Hematopoietic multipotent progenitor cell treated with erythropoietin and hydrocortisone succinate and interleukin-3 and kit ligand, for 8 days (in vitro differentiated cells): ENCODE results near the gene KRTAP5-3.
"Not testable (repeated sequence)": the region's sequence is repeated elsewhere in the genome, so short reads cannot be mapped to it uniquely, and the experiment has no call there.

Experiments used
- DNase-seq: peaks from one replicate; pipeline ENCODE4 v3.0.0-alpha.2; 2015

KRTAP5-3 gene

DNA sequence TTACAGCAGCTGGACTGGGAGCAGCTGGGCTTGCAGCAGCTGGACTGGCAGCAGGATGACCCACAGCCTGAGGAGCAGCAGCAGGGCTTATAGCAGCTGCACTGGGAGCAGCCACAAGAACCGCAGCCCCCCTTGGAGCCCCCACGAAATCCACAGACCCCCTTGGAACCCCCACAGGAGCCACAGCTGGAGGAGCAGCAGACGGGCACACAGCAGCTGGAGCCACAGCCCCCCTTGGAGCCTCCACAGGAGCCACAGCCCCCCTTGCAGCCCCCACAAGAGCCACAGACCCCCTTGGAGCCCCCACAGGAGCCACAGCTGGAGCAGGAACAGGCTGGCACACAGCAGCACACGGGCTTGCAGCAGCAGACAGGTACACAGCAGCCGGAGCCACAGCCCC, 362 bp downstream of the KRTAP5-3 start:
- DNase-seq, result not testable (repeated sequence)

DNA sequence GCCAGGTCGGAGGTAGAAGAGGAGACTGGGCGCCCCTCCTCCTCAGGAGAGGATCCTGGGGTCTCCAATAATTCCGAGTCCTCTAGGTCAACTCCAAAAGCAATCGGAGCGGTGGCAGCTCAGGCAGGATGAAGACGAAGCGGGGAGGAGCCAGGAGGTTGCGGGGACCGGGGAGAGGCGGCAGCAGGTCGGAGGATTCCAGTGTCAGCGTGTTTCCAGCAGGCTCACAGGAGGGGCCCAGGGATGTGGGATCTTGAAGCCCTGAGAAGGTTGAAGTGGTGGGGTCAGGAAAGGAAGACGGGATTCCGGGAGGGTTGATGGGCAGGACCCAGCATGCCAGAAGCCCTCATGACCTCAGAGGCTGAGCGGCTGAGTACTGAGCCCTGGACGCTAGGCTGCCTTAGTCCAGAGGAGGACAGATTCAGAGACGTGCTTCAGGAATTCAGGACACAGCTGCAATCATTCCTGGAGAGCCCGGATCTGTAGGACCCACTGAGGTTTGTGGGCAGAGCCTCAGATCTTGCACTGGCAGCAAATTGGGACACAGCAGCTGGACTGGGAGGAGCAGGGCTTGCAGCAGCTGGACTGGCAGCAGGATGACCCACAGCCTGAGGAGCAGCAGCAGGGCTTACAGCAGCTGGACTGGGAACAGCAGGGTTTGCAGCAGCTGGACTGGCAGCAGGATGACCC, 962 bp downstream of the KRTAP5-3 start:
- not testable (repeated sequence) for DNase-seq

GRCh38 chr11:1605923-1606322, 2.3 kb downstream of the KRTAP5-3 start:
- DNase-seq, result not testable (repeated sequence)

- DNase-seq, result no peak
Observed at GRCh38 chr11:1604711-1605110, 3.6 kb downstream of the KRTAP5-3 start.

DNA sequence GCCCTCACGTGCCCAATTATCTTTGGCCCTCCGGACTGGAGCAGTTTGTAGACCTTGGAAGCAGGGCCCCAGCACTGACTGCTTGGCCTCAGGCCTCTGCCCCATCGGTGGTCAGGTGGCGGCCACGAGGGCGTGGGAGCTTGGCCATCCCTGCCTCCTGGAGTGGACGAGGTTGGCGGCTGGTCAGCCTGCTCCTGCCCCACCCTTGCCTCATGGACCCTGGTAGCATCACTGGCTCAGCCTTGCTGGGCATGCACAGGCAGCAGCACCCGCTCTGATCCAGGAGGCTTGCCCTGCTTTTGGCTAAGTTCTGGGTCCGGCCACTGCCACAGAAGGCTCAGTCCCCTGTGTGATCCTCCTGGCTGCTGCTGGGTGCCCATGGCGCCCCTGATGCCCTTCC, 4.1 kb downstream of the KRTAP5-3 start:
- DNase-seq, result no peak

GRCh38 chr11:1603629-1604028, 4.6 kb downstream of the KRTAP5-3 start:
- DNase-seq, result no peak

DNA sequence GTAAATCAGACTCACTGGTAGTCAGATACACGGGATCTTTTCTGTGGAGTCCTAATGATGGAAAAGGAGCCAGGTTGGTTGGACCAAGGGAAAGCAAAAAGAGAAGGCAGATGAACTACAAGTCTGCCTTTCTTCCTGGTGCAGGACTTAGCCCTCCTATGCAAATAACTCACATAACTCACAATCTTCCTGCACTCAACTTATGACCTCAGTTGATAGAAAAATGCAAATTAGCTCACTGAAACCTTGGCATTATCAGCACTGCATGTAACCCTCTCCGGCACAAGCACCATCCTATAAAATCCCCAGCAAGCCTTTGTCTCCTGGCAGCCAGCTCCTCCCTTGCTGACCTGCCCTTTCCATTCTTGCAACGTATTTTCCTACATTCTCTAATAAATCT, 6.6 kb downstream of the KRTAP5-3 start:
- DNase-seq, result not testable (repeated sequence)

GRCh38 chr11:1600626-1601025, 7.6 kb downstream of the KRTAP5-3 start:
- no peak for DNase-seq

GRCh38 chr11:1598816-1599215, 9.4 kb downstream of the KRTAP5-3 start:
- DNase-seq, result no peak

GRCh38 chr11:1598406-1598805, 9.9 kb downstream of the KRTAP5-3 start:
- not testable (repeated sequence) for DNase-seq

DNA sequence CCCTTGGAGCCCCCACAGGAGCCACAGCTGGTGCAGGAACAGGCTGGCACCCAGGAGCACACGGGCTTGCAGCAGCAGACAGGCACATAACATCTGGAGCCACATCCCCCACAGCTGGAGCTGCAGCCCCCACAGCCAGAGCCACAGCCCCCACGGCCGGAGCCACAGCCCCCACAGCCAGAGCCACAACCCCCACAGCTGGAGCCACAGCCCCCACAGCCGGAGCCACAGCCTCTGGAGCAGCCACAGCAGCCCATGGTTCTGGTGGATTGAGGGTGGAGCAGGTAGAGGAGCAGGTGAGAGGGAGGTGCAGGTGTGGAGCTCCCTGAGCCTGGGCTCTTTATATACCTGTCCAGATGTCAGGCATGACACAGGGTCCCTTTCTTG, 10.3 kb downstream of the KRTAP5-3 start, which contains the start of gene KRTAP5-2:
TSS of gene KRTAP5-2 (minus strand) at position 301 of the 387 bp plus-strand sequence. CDS start at position 257, 44 bp downstream.
- no peak for DNase-seq

DNA sequence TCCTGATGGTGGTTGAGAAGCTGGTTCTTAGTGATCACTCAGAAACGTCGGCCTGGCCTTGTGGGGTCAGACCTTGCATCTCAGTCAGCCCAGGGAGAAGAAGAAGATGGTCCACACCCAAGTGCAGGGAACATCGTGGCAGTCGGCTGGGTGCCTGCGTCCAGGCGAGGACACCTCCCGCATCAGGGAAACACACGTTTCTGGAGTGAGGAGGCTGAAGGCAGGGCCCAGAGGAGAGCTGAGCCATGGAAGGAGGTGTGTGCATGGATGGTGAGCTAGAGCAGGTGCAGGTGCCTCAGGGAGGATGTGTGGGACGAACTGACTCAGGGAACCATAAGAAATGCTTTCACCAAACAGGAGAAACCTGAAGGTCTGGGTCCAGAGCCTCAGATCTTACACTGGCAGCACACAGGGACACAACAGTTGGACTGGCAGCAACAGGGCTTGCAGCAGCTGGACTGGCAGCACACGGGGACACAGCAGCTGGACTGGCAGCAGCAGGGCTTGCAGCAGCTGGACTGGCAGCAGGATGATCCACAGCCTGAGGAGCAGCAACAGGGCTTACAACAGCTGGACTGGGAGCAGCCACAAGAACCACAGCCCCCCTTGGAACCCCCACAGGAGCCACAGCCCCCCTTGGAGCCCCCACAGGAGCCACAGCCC, 10.8 kb downstream of the KRTAP5-3 start:
- no peak for DNase-seq

DNA sequence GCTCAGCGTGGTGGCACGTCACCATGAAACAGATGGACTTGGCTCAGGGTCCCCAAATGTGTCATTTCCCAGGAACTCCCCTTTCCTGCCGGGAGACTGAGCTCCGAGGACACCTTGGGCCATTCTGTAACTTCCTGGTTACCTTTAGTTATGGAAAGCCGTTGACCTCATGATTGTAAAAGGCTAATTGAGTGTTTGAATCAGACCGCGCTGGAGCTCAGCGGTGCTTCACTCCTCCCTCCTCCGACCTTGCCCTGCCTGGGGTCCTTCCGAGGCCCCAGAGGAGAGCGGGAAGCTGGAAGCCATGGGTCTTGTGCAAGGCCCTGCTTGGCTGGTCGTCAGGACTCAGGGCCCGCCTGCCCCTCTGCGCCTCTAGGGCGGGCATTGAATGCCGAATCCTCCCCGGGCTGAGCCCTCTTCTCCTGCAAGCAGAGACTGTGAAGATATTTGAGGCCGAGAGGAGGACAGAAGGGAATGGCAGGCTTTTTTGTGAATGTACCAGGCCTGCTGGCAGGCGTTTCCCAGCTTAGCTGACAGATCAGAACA, 11.6 kb downstream of the KRTAP5-3 start:
- DNase-seq, result not testable (repeated sequence)

GRCh38 chr11:1595994-1596575, 12.2 kb downstream of the KRTAP5-3 start:
- DNase-seq, result not testable (repeated sequence)

DNA sequence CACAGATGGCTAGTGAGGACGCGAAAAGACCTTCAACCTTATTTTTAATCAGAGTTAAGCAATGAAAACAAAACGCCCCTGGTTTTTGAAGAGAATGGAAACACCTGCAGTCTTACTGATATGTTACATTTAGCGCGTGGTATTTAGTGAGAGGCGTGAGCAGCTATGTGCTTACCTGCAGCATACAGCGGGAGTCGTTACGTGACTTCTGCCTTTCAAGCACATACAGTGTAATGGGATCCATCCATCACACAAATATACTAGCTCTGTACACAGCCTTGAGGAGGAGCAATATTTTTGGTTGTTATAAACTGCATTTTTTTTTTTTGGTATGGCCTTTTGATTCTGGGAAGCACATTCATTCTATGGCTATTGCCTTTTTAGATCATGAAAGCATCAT, 15.6 kb downstream of the KRTAP5-3 start:
- DNase-seq, result no peak

DNA sequence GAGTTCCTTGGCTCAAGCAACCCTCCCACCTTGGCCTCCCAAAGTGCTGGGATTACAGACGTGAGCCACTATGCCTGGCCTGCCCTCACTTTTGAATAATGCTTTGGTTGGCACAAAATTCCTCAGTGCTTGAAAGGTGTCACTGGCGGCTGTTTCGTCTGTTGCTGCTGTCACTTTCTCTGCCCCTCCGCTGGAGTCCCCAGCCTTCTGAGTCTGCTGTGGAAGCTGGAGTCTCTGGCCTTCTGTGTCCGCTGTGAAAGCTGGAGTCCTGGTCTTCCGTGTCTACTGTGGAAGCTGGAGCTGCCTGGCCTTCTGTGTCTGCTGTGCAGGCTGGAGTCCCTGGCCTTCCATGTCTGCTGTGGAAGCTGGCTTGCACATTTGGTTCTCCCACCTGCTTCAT, 18.3 kb downstream of the KRTAP5-3 start:
- DNase-seq, result no peak

DNA sequence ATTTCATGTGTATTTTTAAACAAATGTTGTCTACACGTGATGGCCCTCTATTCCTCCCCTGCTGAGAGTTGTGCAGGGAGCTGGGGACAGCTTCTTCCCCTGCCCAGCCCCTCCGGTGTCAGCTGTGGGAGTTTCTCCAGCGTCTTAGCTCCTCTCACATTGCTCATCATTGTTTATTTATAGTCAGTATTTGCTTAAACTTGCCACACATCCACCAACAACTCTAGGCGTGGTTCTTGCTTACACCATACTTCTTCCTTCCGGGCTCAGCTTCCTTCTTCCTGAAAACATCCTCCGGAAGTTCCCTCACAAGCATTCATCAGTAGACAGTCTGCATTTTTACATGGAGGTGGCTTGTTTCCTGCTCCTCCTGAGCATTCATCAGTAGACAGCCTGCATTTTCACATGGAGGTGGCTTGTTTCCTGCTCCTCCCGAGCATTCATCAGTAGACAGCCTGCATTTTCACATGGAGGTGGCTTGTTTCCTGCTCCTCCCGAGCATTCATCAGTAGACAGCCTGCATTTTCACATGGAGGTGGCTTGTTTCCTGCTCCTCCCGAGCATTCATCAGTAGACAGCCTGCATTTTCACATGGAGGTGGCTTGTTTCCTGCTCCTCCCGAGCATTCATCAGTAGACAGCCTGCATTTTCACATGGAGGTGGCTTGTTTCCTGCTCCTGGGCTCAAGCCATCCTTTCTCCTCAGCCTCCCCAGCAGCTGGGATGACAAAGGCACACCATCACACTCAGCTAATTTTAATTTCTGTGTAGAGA, 18.9 kb downstream of the KRTAP5-3 start:
- DNase-seq, result not testable (repeated sequence)

- DNase-seq, result no peak
Observed at GRCh38 chr11:1586699-1587098, 21.6 kb downstream of the KRTAP5-3 start.

DNA sequence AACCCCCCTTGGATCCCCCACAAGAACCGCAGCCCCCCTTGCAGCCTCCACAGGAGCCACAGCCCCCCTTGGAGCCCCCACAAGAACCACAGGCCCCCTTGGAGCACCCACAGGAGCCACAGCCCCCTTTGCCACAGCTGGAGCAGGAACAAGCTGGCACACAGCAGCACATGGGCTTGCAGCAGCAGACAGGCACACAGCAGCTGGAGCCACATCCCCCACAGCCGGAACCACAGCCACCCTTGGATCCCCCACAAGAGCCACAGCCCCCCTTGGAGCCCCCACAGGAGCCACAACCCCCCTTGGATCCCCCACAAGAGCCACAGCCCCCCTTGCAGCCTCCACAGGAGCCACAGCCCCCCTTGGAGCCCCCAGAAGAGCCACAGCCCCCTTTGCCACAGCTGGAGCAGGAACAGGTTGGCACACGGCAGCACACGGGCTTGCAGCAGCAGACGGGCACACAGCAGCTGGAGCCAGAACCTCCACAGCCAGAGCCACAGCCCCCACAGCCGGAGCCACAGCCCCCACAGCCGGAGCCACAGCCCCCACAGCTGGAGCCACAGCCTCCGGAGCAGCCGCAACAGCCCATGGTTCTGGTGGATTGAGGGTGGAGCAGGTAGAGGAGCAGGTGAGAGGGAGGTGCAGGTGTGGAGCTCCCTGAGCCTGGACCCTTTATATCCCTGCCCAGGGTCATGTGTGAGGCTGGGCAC, 23.4 kb downstream of the KRTAP5-3 start, which contains the start of gene KRTAP5-1:
TSS of gene KRTAP5-1 (minus strand) at position 623 of the 710 bp plus-strand sequence. CDS start at position 589, 34 bp downstream.
- DNase-seq, result not testable (repeated sequence)

DNA sequence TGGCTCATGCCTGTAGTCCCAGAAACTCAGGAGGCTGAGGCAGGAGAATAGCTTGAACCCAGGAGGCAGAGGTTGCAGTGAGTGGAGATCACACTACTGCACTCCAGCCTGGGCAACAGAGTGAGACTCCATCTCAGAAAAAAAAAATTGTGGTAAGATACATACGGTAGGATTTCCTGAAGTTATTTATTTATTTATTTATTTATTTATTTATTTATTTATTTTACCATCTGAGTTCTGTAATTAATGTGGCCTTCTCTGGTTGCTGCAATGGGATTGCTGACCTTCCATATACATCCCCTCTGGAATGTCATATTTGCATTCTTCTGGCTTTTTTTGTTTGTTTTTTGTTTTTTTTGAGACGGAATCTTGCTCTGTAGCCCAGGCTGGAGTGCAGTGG, 25.4 kb downstream of the KRTAP5-3 start:
- not testable (repeated sequence) for DNase-seq

- DNase-seq, result no peak
Observed at GRCh38 chr11:1581976-1582375, 26.3 kb downstream of the KRTAP5-3 start.

DNA sequence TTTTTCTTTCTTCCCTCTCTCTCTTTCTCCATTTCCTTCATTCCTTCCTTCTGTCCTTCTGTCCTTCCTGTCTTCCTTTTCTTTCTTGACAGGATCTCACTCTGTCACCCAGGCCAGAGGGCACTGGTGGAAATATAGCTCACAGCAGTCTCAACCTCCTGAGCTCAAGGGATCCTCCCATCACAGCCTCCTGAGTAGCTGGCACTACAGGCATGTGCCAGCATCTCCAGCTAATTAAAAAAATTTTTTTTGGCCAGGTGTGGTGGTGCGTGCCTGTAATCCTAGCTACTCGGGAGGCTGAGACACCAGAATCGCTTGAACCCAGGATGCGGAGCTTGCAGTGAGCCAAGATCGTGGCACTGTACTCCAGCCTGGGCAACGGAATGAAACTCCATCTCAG, 31.4 kb downstream of the KRTAP5-3 start:
- DNase-seq, result no peak
